ENCODE measurements around the gene ACCSL. TPM values are rescaled to one million over a fixed set of nuclear protein-coding genes. Genes with fewer than 3 reads are reported as not detected.

The ACCSL gene
- total RNA-seq, 1 donor from 2014 or later: not detected

GRCh38 chr11:44096360-44097185 is 48.8 kb downstream of the ACCSL start:
- DNase-seq (ENCODE audit: low read depth in 2 of 2): peak; percentile 49 to 53

- peak; percentile 15 to 19 for DNase-seq (ENCODE audit: low read depth in 2 of 2)
These were observed 50.0 kb downstream of the ACCSL start for GRCh38 chr11:44097821-44098220.

GRCh38 chr11:44101098-44101497 is 53.3 kb downstream of the ACCSL start:
- no peak for DNase-seq (ENCODE audit: low read depth in 2 of 2)

- DNase-seq (ENCODE audit: low read depth in 2 of 2): no peak
These were observed 56.9 kb downstream of the ACCSL start for GRCh38 chr11:44104481-44105294.

GRCh38 chr11:44108260-44108659 is 60.5 kb downstream of the ACCSL start:
- DNase-seq (ENCODE audit: low read depth in 2 of 2): no peak

Other genes with a start within 250 kb of the ACCSL start
- gene ALKBH3, start 167.2 kb upstream of the ACCSL start, total RNA-seq: 27.1 and 29.1 TPM in 2 replicates
- gene C11orf96, start 105.3 kb upstream of the ACCSL start, total RNA-seq: 3.6 and 13.0 TPM in 2 replicates
- gene ACCS, start 18.3 kb downstream of the ACCSL start, total RNA-seq: 4.2 and 9.1 TPM in 2 replicates
- gene EXT2, start 47.7 kb downstream of the ACCSL start, total RNA-seq: 119 and 128 TPM in 2 replicates

Measured in dermis microvascular lymphatic vessel endothelial cell (primary cell).